CD4-positive, alpha-beta memory T cell (primary cell): ENCODE measurements around the gene RPS21. TPM values are rescaled to one million over a fixed set of nuclear protein-coding genes. Genes with fewer than 3 reads are reported as not detected.

Source experiments
- CTCF ChIA-PET: fragments of 350-600 bp; sonication (Branson Sonifier 250); formaldehyde crosslinking; loops from one replicate; lab custom pipeline; 2021; ENCODE audit warnings: inconsistent platforms; ENCODE audit not compliant: partially characterized antibody; lab: Charles Lee
- POLR2A ChIA-PET: fragments of 350-600 bp; sonication (Branson Sonifier 250); formaldehyde crosslinking; loops from one replicate; lab custom pipeline; 2021; ENCODE audit not compliant: partially characterized antibody; lab: Charles Lee
- DNase-seq, 5 donors: peaks; one replicate each; pipeline versions ENCODE4 v3.0.0 to v3.0.0-alpha.2; 2020 to 2022; ENCODE audit warnings: mixed read lengths in 1 of 5
- H3K27ac ChIP-seq: one replicate; pipeline ENCODE4 v1.7.0; 2013; ENCODE audit warnings: low read depth, low read length
- H3K27me3 ChIP-seq: 2 replicates; pipeline ENCODE4 v1.7.0; 2013; ENCODE audit warnings: mild to moderate bottlenecking, low read length, moderate library complexity; ENCODE audit not compliant: insufficient read depth
- H3K36me3 ChIP-seq: 2 replicates; pipeline ENCODE4 v1.7.0; 2013; ENCODE audit warnings: mild to moderate bottlenecking, low read length, moderate library complexity; ENCODE audit not compliant: insufficient read depth
- H3K4me1 ChIP-seq: 2 replicates; pipeline ENCODE4 v1.7.0; 2013; ENCODE audit warnings: mild to moderate bottlenecking, low read length, moderate library complexity; ENCODE audit not compliant: insufficient read depth
- H3K4me3 ChIP-seq, 2 donors: one replicate each; pipeline ENCODE4 v1.7.0; 2013; ENCODE audit warnings: low read length in 2 of 2, mild to moderate bottlenecking in 1 of 2
- H3K9me3 ChIP-seq, 2 donors: one replicate each; pipeline ENCODE4 v1.7.0; 2013; ENCODE audit warnings: low read length in 2 of 2, control low read depth in 1 of 2; ENCODE audit not compliant: control insufficient read depth in 1 of 2
- H3K27ac Mint-ChIP-seq, 7 donors: one replicate each; pipeline ENCODE4 v1.8.0; 2020 to 2021; ENCODE audit warnings: mixed read lengths in 7 of 7, mild to moderate bottlenecking in 6 of 7, inconsistent platforms in 3 of 7, moderate library complexity in 3 of 7
- H3K27me3 Mint-ChIP-seq, 2 donors: one replicate each; pipeline ENCODE4 v1.8.0; 2020 to 2021; ENCODE audit warnings: mixed read lengths in 2 of 2
- H3K36me3 Mint-ChIP-seq, 2 donors: one replicate each; pipeline ENCODE4 v1.8.0; 2020 to 2021; ENCODE audit warnings: mixed read lengths in 2 of 2, inconsistent platforms in 1 of 2, mild to moderate bottlenecking in 1 of 2
- H3K4me1 Mint-ChIP-seq, 4 donors: one replicate each; pipeline ENCODE4 v1.8.0; 2020 to 2021; ENCODE audit warnings: mixed read lengths in 4 of 4, mild to moderate bottlenecking in 1 of 4
- H3K4me3 Mint-ChIP-seq, 8 donors: one replicate each; pipeline ENCODE4 v1.8.0; 2020 to 2021; ENCODE audit warnings: mixed read lengths in 8 of 8, mild to moderate bottlenecking in 7 of 8, moderate library complexity in 6 of 8, inconsistent platforms in 3 of 8
- H3K9me3 Mint-ChIP-seq, 8 donors: one replicate each; pipeline ENCODE4 v1.8.0; 2020 to 2021; ENCODE audit warnings: mixed read lengths in 8 of 8, mild to moderate bottlenecking in 5 of 8, inconsistent platforms in 3 of 8, moderate library complexity in 1 of 8
- intact Hi-C: fragments of 100-400 bp; cut with micrococcal nuclease; formaldehyde crosslinking; loops from one replicate; pipeline ENCODE4 v1.15.1; 2023
- polyA plus RNA-seq, 2 donors: library from polyadenylated mRNA; unstranded; fragments of 300-500 nt; fragmentation: Illumina TruSeq; gene quantifications; one replicate each; pipeline ENCODE4 v1.2.3, GENCODE V29; 2021
- total RNA-seq, 2 experiments: library from RNA; stranded (reverse); gene quantifications; one replicate each; pipeline ENCODE4 v1.2.3, GENCODE V29; 2021

Gene RPS21
- total and polyA plus RNA-seq, 4 experiments from 2014 or later = 1,968 to 3,368 (median 2,948) TPM

- Histone ChIP-seq H3K27ac (no peak overlapping the region), H3K9me3 (no peaks in the 10 kb centered on the region), H3K4me1 (peaks cover 13% of the 10 kb centered on the region), H3K36me3 (no peaks in the 10 kb centered on the region), H3K27me3 (no peaks in the 10 kb centered on the region), H3K4me3 (no peak overlapping the region)
- H3K4me1 Mint-ChIP-seq = peaks cover 20 to 30% (median 24%) of the 10 kb centered on the region in 4 donors
- H3K36me3 Mint-ChIP-seq = peaks cover 8 to 11% of the 10 kb centered on the region in 2 donors
- peak overlapping the region in 1 of 7 donors; percentile 30 for H3K27ac Mint-ChIP-seq
- DNase-seq = no peak
- H3K27me3 Mint-ChIP-seq = no peaks in the 10 kb centered on the region
- H3K4me3 Mint-ChIP-seq = no peak overlapping the region
- H3K9me3 Mint-ChIP-seq = no peaks in the 10 kb centered on the region
- intact Hi-C loops = loop anchor here (5.0 to 10.0 kb wide), 3 partner anchors 244 to 414 kb away; partner anchors contain the start of genes MRGBP and TAF4
- CTCF ChIA-PET = interaction anchor here (0.9 kb wide), 1 partner anchor 371 kb away, joined by 3 read pairs; no protein-coding TSS in a partner anchor
- POLR2A ChIA-PET = no interaction called here
These were observed 5.6 kb upstream of the RPS21 start for GRCh38 chr20:62381202-62381797.

GRCh38 chr20:62381842-62382241 is 5.1 kb upstream of the RPS21 start:
- Mint-ChIP-seq H3K27ac (peak overlapping the region in 4 of 7 donors; percentile 9 to 56 (median 18)), H3K4me3 (no peak overlapping the region), H3K36me3 (peaks cover 8 to 13% of the 10 kb centered on the region in 2 donors), H3K27me3 (no peaks in the 10 kb centered on the region), H3K4me1 (peaks cover 20 to 31% (median 25%) of the 10 kb centered on the region in 4 donors), H3K9me3 (no peaks in the 10 kb centered on the region)
- intact Hi-C loops = loop anchor here (1.0 to 10.0 kb wide), 5 partner anchors 80 to 413 kb away; partner anchors contain the start of genes ADRM1, MRGBP and TAF4
- Histone ChIP-seq H3K27me3 (no peaks in the 10 kb centered on the region), H3K36me3 (no peaks in the 10 kb centered on the region), H3K9me3 (no peaks in the 10 kb centered on the region), H3K4me1 (peaks cover 15% of the 10 kb centered on the region), H3K27ac (no peak overlapping the region), H3K4me3 (no peak overlapping the region)
- no peak for DNase-seq
- ChIA-PET CTCF (interaction anchor here (0.9 to 2.0 kb wide), 3 partner anchors 9 to 371 kb away, joined by 3 to 23 read pairs (median 3); no protein-coding TSS in a partner anchor), POLR2A (no interaction called here)

DNA sequence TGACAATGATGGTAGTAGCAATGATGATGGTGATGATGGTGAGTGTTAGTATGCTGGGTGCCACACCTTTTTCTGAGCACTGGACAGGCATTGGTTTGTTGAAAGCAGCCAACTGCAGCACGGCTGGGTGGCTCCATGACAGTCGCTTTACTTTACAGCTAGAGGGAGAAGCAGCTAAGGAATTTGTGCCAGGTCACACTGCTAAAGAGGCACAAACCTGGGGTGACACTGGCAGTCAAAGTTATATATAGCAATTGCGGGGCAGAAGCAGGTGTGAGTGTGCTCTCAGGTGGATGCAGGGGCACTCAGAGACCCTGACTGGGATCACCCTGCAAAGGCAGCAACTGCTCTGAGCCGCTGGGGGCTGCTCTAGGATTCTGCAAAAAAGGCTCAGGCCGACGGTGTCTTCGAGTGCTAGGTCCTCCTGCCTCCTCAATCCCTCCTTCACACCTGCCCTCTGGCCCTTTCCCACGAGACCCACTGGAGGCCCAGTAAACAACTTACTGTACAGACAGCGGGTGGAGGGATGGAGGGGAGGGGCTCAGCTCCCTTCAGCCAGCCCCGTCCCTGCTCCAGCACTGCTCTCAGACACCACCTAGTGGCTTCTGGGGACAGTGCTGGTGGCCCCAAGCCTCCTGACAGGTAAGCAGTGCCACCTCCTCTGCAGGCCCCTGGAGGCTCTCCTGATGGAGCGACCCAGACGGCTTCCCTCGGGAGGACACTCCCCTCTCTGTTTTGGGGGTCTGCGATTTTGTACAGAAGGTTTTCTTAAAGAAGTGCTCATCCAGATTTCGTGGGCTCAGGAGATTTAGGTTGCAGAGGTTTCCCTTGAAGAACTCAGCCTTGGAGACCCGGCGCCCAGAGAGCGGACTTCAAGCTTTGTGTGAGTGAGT is 4.4 kb upstream of the RPS21 start:
- no peaks in the 10 kb centered on the region for H3K27me3 Mint-ChIP-seq
- H3K27ac Mint-ChIP-seq = peak overlapping the region; percentile 66 to 89 (median 81)
- no peaks in the 10 kb centered on the region for H3K9me3 ChIP-seq
- no peaks in the 10 kb centered on the region for H3K9me3 Mint-ChIP-seq
- H3K27ac ChIP-seq = no peak overlapping the region
- ChIA-PET CTCF (interaction anchor here (1.0 to 2.0 kb wide), 10 partner anchors 8 to 371 kb away, joined by 3 to 23 read pairs (median 4); partner anchors contain the start of gene ADRM1), POLR2A (interaction anchor here (0.6 to 1.9 kb wide), 2 partner anchors 80 to 372 kb away, joined by 4 to 5 read pairs; no protein-coding TSS in a partner anchor)
- H3K27me3 ChIP-seq = no peaks in the 10 kb centered on the region
- intact Hi-C loops = loop anchor here (1.0 to 10.0 kb wide), 5 partner anchors 80 to 412 kb away; partner anchors contain the start of genes ADRM1, MRGBP and TAF4
- peak overlapping the region in 2 of 8 donors; percentile 57 to 74 for H3K4me3 Mint-ChIP-seq
- H3K36me3 ChIP-seq = no peaks in the 10 kb centered on the region
- peaks cover 8 to 18% of the 10 kb centered on the region in 2 donors for H3K36me3 Mint-ChIP-seq
- H3K4me3 ChIP-seq = no peak overlapping the region
- H3K4me1 Mint-ChIP-seq = peaks cover 21 to 35% (median 29%) of the 10 kb centered on the region in 4 donors
- peak; percentile 71 to 77 (median 76) for DNase-seq
- H3K4me1 ChIP-seq = peaks cover 18% of the 10 kb centered on the region

GRCh38 chr20:62387219-62387913 is 463 bp downstream of the RPS21 start:
- Histone ChIP-seq H3K9me3 (no peaks in the 10 kb centered on the region), H3K4me3 (peak overlapping the region; percentile 59 to 88), H3K27me3 (no peaks in the 10 kb centered on the region), H3K36me3 (peaks cover 36% of the 10 kb centered on the region), H3K27ac (peak overlapping the region; percentile 95), H3K4me1 (peaks cover 36% of the 10 kb centered on the region)
- POLR2A ChIA-PET = interaction anchor here (0.7 to 2.2 kb wide), 13 partner anchors 9 to 885 kb away, joined by 3 to 19 read pairs (median 4); partner anchors contain the start of genes ADRM1, ARFGAP1, MTG2 and OSBPL2
- peak overlapping the region; percentile 90 to 95 (median 91) for H3K4me3 Mint-ChIP-seq
- peak in 1 of 5 donors; percentile 69 for DNase-seq
- CTCF ChIA-PET = no interaction called here
- no peaks in the 10 kb centered on the region for H3K9me3 Mint-ChIP-seq
- H3K36me3 Mint-ChIP-seq = peaks cover 17 to 47% of the 10 kb centered on the region in 2 donors
- intact Hi-C loops = loop anchor here (1.0 to 10.0 kb wide), 6 partner anchors 20 to 407 kb away; partner anchors contain the start of genes CABLES2, LSM14B, MRGBP and MTG2
- H3K27me3 Mint-ChIP-seq = no peaks in the 10 kb centered on the region
- peak overlapping the region; percentile 70 to 98 (median 93) for H3K27ac Mint-ChIP-seq
- peaks cover 28 to 61% (median 42%) of the 10 kb centered on the region in 4 donors for H3K4me1 Mint-ChIP-seq

GRCh38 chr20:62387933-62388635 is 1.2 kb downstream of the RPS21 start:
- peaks cover 36% of the 10 kb centered on the region for H3K36me3 ChIP-seq
- H3K36me3 Mint-ChIP-seq = peaks cover 14 to 42% of the 10 kb centered on the region in 2 donors
- DNase-seq = no peak
- H3K27ac Mint-ChIP-seq = peak overlapping the region; percentile 81 to 95 (median 93)
- H3K27me3 ChIP-seq = no peaks in the 10 kb centered on the region
- H3K27me3 Mint-ChIP-seq = no peaks in the 10 kb centered on the region
- H3K4me3 Mint-ChIP-seq = peak overlapping the region; percentile 90 to 95 (median 91)
- peaks cover 36% of the 10 kb centered on the region for H3K4me1 ChIP-seq
- no peaks in the 10 kb centered on the region for H3K9me3 Mint-ChIP-seq
- intact Hi-C loops = loop anchor here (1.0 to 10.0 kb wide), 6 partner anchors 19 to 407 kb away; partner anchors contain the start of genes CABLES2, LSM14B, MRGBP and MTG2
- peaks cover 24 to 55% (median 37%) of the 10 kb centered on the region in 4 donors for H3K4me1 Mint-ChIP-seq
- H3K4me3 ChIP-seq = peak overlapping the region; percentile 59 to 88
- POLR2A ChIA-PET = interaction anchor here (1.1 to 1.5 kb wide), 2 partner anchors 245 to 377 kb away, joined by 3 to 5 read pairs; partner anchors contain the start of gene PSMA7
- H3K9me3 ChIP-seq = no peaks in the 10 kb centered on the region
- CTCF ChIA-PET = no interaction called here
- peak overlapping the region; percentile 95 for H3K27ac ChIP-seq
